GM10248 (cell line): ENCODE data around the gene DAZAP1.

Experiments used
- CTCF ChIA-PET: fragments of 300-600 bp; sonication (Branson Sonifier 250); formaldehyde crosslinking; extraction: SDS; loops from one replicate; lab custom pipeline; 2021; ENCODE audit warnings: antibody characterized with exemption; lab: Yijun Ruan, JAX
- POLR2A ChIA-PET: fragments of 350-650 bp; sonication (Branson Sonifier 250); formaldehyde crosslinking; extraction: SDS; loops from one replicate; lab custom pipeline; 2020; ENCODE audit warnings: antibody characterized with exemption; lab: Yijun Ruan, JAX
- DNase-seq: peaks from one replicate; pipeline ENCODE4 v3.0.0; 2012; ENCODE audit errors: extremely low spot score
- TF ChIP-seq, protein P1 (sequence below): IDR thresholded peaks from 2 replicates; pipeline ENCODE4 v1.5.1; 2012; ENCODE audit warnings: mild to moderate bottlenecking, low read depth; ENCODE audit errors: extremely low read depth, missing control alignments, control extremely low read depth

Gene DAZAP1

GRCh38 chr19:1465191-1466016 is 58.0 kb downstream of the DAZAP1 start:
- TF ChIP-seq, protein P1, sequence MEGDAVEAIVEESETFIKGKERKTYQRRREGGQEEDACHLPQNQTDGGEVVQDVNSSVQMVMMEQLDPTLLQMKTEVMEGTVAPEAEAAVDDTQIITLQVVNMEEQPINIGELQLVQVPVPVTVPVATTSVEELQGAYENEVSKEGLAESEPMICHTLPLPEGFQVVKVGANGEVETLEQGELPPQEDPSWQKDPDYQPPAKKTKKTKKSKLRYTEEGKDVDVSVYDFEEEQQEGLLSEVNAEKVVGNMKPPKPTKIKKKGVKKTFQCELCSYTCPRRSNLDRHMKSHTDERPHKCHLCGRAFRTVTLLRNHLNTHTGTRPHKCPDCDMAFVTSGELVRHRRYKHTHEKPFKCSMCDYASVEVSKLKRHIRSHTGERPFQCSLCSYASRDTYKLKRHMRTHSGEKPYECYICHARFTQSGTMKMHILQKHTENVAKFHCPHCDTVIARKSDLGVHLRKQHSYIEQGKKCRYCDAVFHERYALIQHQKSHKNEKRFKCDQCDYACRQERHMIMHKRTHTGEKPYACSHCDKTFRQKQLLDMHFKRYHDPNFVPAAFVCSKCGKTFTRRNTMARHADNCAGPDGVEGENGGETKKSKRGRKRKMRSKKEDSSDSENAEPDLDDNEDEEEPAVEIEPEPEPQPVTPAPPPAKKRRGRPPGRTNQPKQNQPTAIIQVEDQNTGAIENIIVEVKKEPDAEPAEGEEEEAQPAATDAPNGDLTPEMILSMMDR = peak; percentile 45
- POLR2A ChIA-PET = no interaction called here
- CTCF ChIA-PET = interaction anchor here (1.7 to 2.0 kb wide), 2 partner anchors 10 to 20 kb away, joined by 6 read pairs; no protein-coding TSS in a partner anchor
- no peak for DNase-seq

DNA sequence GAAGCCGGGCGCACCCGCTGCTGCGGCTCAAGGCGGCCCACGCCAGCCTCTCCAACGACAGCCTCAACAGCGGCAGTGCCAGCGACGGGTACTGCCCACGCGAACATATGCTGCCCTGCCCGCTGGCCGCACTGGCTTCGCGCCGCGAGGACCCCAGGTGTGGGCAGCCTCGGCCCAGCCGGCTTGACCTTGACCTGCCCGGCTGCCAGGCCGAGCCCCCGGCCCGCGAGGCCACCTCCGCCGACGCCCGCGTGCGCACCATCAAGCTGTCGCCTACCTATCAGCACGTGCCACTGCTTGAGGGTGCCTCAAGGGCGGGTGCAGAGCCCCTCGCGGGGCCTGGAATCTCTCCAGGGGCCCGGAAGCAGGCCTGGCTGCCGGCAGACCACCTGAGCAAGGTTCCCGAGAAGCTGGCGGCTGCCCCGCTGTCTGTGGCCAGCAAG is 58.7 kb downstream of the DAZAP1 start:
- no peak for DNase-seq
- TF ChIP-seq, protein P1 = no peak
- CTCF ChIA-PET = interaction anchor here (1.2 to 2.0 kb wide), 3 partner anchors 11 to 21 kb away, joined by 3 to 6 read pairs (median 6); no protein-coding TSS in a partner anchor
- POLR2A ChIA-PET = no interaction called here

DNA sequence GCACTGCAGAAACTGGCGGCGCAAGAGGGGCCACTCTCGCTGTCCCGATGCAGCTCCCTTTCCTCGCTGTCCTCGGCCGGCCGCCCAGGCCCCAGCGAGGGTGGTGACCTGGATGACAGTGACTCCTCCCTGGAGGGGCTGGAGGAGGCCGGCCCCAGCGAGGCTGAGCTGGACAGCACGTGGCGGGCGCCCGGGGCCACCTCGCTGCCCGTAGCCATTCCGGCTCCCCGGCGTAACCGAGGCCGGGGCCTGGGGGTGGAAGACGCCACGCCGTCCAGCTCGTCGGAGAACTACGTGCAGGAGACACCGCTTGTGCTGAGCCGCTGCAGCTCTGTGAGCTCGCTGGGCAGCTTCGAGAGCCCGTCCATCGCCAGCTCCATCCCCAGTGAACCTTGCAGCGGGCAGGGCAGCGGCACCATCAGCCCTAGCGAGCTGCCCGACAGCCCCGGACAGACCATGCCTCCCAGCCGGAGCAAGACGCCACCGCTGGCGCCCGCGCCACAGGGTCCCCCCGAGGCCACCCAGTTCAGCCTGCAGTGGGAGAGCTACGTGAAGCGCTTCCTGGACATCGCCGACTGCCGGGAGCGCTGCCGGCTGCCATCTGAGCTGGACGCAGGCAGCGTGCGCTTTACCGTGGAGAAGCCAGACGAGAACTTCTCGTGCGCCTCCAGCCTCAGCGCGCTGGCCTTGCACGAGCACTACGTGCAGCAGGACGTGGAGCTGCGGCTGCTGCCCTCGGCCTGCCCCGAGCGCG is 59.3 kb downstream of the DAZAP1 start:
- ChIA-PET POLR2A (no interaction called here), CTCF (interaction anchor here (1.2 to 2.0 kb wide), 3 partner anchors 11 to 22 kb away, joined by 3 to 6 read pairs (median 6); no protein-coding TSS in a partner anchor)
- TF ChIP-seq, protein P1 = no peak
- no peak for DNase-seq

DNA sequence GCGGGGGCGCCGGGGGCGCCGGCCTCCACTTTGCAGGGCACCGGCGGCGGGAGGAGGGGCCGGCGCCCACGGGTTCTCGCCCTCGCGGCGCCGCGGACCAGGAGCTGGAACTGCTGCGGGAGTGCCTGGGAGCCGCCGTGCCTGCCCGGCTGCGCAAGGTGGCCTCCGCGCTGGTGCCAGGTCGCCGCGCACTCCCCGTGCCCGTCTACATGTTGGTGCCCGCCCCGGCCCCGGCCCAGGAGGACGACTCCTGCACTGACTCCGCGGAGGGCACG is 59.8 kb downstream of the DAZAP1 start:
- TF ChIP-seq, protein P1 = no peak
- no peak for DNase-seq
- ChIA-PET POLR2A (no interaction called here), CTCF (interaction anchor here (0.7 to 2.0 kb wide), 4 partner anchors 9 to 22 kb away, joined by 3 to 6 read pairs (median 4); no protein-coding TSS in a partner anchor)

GRCh38 chr19:1467490-1468273 is 60.3 kb downstream of the DAZAP1 start:
- CTCF ChIA-PET = interaction anchor here (0.7 to 2.3 kb wide), 6 partner anchors 10 to 23 kb away, joined by 3 to 8 read pairs (median 4); no protein-coding TSS in a partner anchor
- no peak for DNase-seq
- POLR2A ChIA-PET = no interaction called here

More at GRCh38 chr19:1467490-1468273, 60.3 kb downstream of the DAZAP1 start:
- TF ChIP-seq, protein P1 = no peak
